ENCODE measurements around the gene ZFYVE1. TPM values are rescaled to one million over a fixed set of nuclear protein-coding genes. Genes with fewer than 3 reads are reported as not detected.

The ZFYVE1 gene
- total RNA-seq, 1 experiment from 2014 or later, result 9.1 TPM

GRCh38 chr14:72998252-72998903, 28.5 kb downstream of the ZFYVE1 start:
- no peaks in the 10 kb centered on the region for H3K36me3 ChIP-seq (ENCODE audit: insufficient read depth, low read length)
- no peak overlapping the region for H3K27ac ChIP-seq (ENCODE audit: low read length)
- no peak overlapping the region for H3K4me3 ChIP-seq (ENCODE audit: low read length)
- H3K9me2 ChIP-seq (replicated peaks; ENCODE audit: insufficient read depth, low read length), result no peaks in the 10 kb centered on the region
- no peaks in the 10 kb centered on the region for H4K20me1 ChIP-seq (ENCODE audit: insufficient read depth, low read depth, low read length)
- no peaks in the 10 kb centered on the region for H3K9me3 ChIP-seq (ENCODE audit: low read length)
- H3K79me2 ChIP-seq (ENCODE audit: low read length), result peaks cover 12% of the 10 kb centered on the region; the same call in 1 of the 2 replicates
- no peak overlapping the region for H3K9ac ChIP-seq (ENCODE audit: low read length)
- H3K4me1 ChIP-seq (ENCODE audit: low read length), result peaks cover 5% of the 10 kb centered on the region; the same call in 1 of the 2 replicates
- H3K27me3 ChIP-seq (ENCODE audit: low read length), result no peaks in the 10 kb centered on the region
- H3K4me2 ChIP-seq (ENCODE audit: low read depth, low read length, poor library complexity, severe bottlenecking), result no peak overlapping the region
- DNase-seq, result no peak
- no peak overlapping the region for H2AFZ ChIP-seq (ENCODE audit: low read length)

GRCh38 chr14:72996916-72997315, 30.0 kb downstream of the ZFYVE1 start:
- Histone ChIP-seq H3K4me1 (ENCODE audit: low read length) (0 out of 2 replicates have a peak, but pooled peaks cover under 1% of the 10 kb centered on the region), H3K4me3 (ENCODE audit: low read length) (no peak overlapping the region), H3K9me2 (replicated peaks; ENCODE audit: insufficient read depth, low read length) (no peaks in the 10 kb centered on the region), H4K20me1 (ENCODE audit: insufficient read depth, low read depth, low read length) (no peaks in the 10 kb centered on the region), H3K27ac (ENCODE audit: low read length) (no peak overlapping the region), H3K79me2 (ENCODE audit: low read length) (peaks cover 12% of the 10 kb centered on the region; the same call in 1 of the 2 replicates), H3K27me3 (ENCODE audit: low read length) (no peaks in the 10 kb centered on the region), H3K36me3 (ENCODE audit: insufficient read depth, low read length) (no peaks in the 10 kb centered on the region), H2AFZ (ENCODE audit: low read length) (no peak overlapping the region), H3K9ac (ENCODE audit: low read length) (no peak overlapping the region), H3K4me2 (ENCODE audit: low read depth, low read length, poor library complexity, severe bottlenecking) (no peak overlapping the region), H3K9me3 (ENCODE audit: low read length) (no peaks in the 10 kb centered on the region)
- DNase-seq, result no peak

DNA sequence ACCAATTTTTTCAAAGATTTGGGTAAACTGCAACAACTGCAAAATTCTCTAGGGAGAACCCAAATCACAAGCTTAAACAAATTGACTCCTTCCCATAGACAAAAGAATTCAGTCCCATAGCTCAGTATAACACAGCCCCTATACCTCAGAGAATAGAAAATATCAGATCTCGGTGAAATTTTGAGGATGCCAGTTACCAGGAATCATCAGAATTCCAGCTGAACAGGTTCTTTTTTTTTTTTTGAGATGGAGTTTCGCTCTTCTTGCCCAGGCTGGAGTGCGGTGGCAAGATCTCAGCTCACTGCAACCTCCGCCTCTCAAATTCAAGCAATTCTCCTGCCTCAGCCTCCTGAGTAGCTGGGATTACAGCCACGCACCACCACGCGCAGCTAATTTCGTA, 36.7 kb downstream of the ZFYVE1 start:
- no peak overlapping the region for H2AFZ ChIP-seq (ENCODE audit: low read length)
- no peaks in the 10 kb centered on the region for H3K9me2 ChIP-seq (replicated peaks; ENCODE audit: insufficient read depth, low read length)
- H3K4me3 ChIP-seq (ENCODE audit: low read length), result no peak overlapping the region
- H3K79me2 ChIP-seq (ENCODE audit: low read length), result no peaks in the 10 kb centered on the region
- no peak for DNase-seq
- H3K4me2 ChIP-seq (ENCODE audit: low read depth, low read length, poor library complexity, severe bottlenecking), result no peak overlapping the region
- peaks cover 4% of the 10 kb centered on the region; the same call in 1 of the 2 replicates for H3K4me1 ChIP-seq (ENCODE audit: low read length)
- H3K9me3 ChIP-seq (ENCODE audit: low read length), result no peaks in the 10 kb centered on the region
- H3K9ac ChIP-seq (ENCODE audit: low read length), result no peak overlapping the region
- H3K27ac ChIP-seq (ENCODE audit: low read length), result no peak overlapping the region
- H3K36me3 ChIP-seq (ENCODE audit: insufficient read depth, low read length), result no peaks in the 10 kb centered on the region
- no peaks in the 10 kb centered on the region for H4K20me1 ChIP-seq (ENCODE audit: insufficient read depth, low read depth, low read length)
- H3K27me3 ChIP-seq (ENCODE audit: low read length), result no peaks in the 10 kb centered on the region

GRCh38 chr14:72986857-72987256, 40.0 kb downstream of the ZFYVE1 start:
- Histone ChIP-seq H3K9ac (ENCODE audit: low read length) (no peak overlapping the region), H3K27ac (ENCODE audit: low read length) (no peak overlapping the region), H4K20me1 (ENCODE audit: insufficient read depth, low read depth, low read length) (no peaks in the 10 kb centered on the region), H3K4me3 (ENCODE audit: low read length) (no peak overlapping the region), H3K27me3 (ENCODE audit: low read length) (no peaks in the 10 kb centered on the region), H3K9me3 (ENCODE audit: low read length) (no peaks in the 10 kb centered on the region), H3K9me2 (replicated peaks; ENCODE audit: insufficient read depth, low read length) (no peaks in the 10 kb centered on the region), H3K36me3 (ENCODE audit: insufficient read depth, low read length) (peaks cover 4% of the 10 kb centered on the region; the same call in 1 of the 2 replicates), H3K79me2 (ENCODE audit: low read length) (no peaks in the 10 kb centered on the region), H3K4me2 (ENCODE audit: low read depth, low read length, poor library complexity, severe bottlenecking) (no peak overlapping the region), H2AFZ (ENCODE audit: low read length) (no peak overlapping the region), H3K4me1 (ENCODE audit: low read length) (peaks cover 4% of the 10 kb centered on the region; the same call in 1 of the 2 replicates)
- DNase-seq, result no peak

GRCh38 chr14:72986214-72986613, 40.7 kb downstream of the ZFYVE1 start:
- no peak for DNase-seq
- Histone ChIP-seq H2AFZ (ENCODE audit: low read length) (no peak overlapping the region), H3K27ac (ENCODE audit: low read length) (no peak overlapping the region), H3K4me3 (ENCODE audit: low read length) (no peak overlapping the region), H4K20me1 (ENCODE audit: insufficient read depth, low read depth, low read length) (no peaks in the 10 kb centered on the region), H3K9me3 (ENCODE audit: low read length) (no peaks in the 10 kb centered on the region), H3K4me1 (ENCODE audit: low read length) (peaks cover 4% of the 10 kb centered on the region; the same call in 1 of the 2 replicates), H3K79me2 (ENCODE audit: low read length) (no peaks in the 10 kb centered on the region), H3K36me3 (ENCODE audit: insufficient read depth, low read length) (peaks cover 4% of the 10 kb centered on the region; the same call in 1 of the 2 replicates), H3K4me2 (ENCODE audit: low read depth, low read length, poor library complexity, severe bottlenecking) (no peak overlapping the region), H3K27me3 (ENCODE audit: low read length) (no peaks in the 10 kb centered on the region), H3K9ac (ENCODE audit: low read length) (no peak overlapping the region), H3K9me2 (replicated peaks; ENCODE audit: insufficient read depth, low read length) (no peaks in the 10 kb centered on the region)

DNA sequence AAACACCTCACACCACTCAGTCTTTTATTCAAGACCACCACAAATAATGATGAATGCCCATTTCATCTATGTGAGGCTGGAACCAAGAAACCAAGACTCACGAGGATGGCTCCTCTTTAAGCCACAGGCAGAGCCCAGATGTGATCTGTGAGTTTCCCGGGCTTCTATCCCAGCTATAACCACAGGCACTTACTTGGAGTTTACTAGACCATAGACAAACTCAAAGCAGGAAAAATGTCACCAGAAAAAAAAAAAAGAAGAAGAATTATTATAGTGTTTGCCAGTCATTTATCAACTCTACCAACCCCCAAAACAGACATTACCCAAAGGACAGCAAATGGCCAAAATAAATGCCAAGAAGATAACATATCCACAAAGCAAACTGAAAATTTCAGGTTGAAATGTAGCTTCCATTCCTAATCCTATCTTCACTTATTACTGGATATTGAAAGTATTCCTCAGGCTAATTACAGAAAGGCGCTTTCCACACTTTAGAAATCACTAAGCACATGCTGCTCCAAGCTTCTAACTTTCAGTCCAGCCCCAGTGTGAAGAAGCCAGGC, 44.7 kb downstream of the ZFYVE1 start:
- Histone ChIP-seq H4K20me1 (ENCODE audit: insufficient read depth, low read depth, low read length) (no peaks in the 10 kb centered on the region), H3K27me3 (ENCODE audit: low read length) (no peaks in the 10 kb centered on the region), H2AFZ (ENCODE audit: low read length) (no peak overlapping the region), H3K4me3 (ENCODE audit: low read length) (no peak overlapping the region), H3K79me2 (ENCODE audit: low read length) (no peaks in the 10 kb centered on the region), H3K4me1 (ENCODE audit: low read length) (peaks cover 7% of the 10 kb centered on the region), H3K36me3 (ENCODE audit: insufficient read depth, low read length) (peaks cover 4% of the 10 kb centered on the region; the same call in 1 of the 2 replicates), H3K9ac (ENCODE audit: low read length) (no peak overlapping the region), H3K4me2 (ENCODE audit: low read depth, low read length, poor library complexity, severe bottlenecking) (no peak overlapping the region), H3K9me3 (ENCODE audit: low read length) (no peaks in the 10 kb centered on the region), H3K9me2 (replicated peaks; ENCODE audit: insufficient read depth, low read length) (no peaks in the 10 kb centered on the region), H3K27ac (ENCODE audit: low read length) (no peak overlapping the region)
- DNase-seq, result no peak

- Histone ChIP-seq H3K36me3 (ENCODE audit: insufficient read depth, low read length) (peaks cover 4% of the 10 kb centered on the region; the same call in 1 of the 2 replicates), H3K9me2 (replicated peaks; ENCODE audit: insufficient read depth, low read length) (no peaks in the 10 kb centered on the region), H3K9ac (ENCODE audit: low read length) (no peak overlapping the region), H3K4me3 (ENCODE audit: low read length) (no peak overlapping the region), H3K79me2 (ENCODE audit: low read length) (no peaks in the 10 kb centered on the region), H3K27me3 (ENCODE audit: low read length) (no peaks in the 10 kb centered on the region), H3K27ac (ENCODE audit: low read length) (no peak overlapping the region), H3K4me1 (ENCODE audit: low read length) (peaks cover 7% of the 10 kb centered on the region), H2AFZ (ENCODE audit: low read length) (no peak overlapping the region), H3K9me3 (ENCODE audit: low read length) (no peaks in the 10 kb centered on the region), H4K20me1 (ENCODE audit: insufficient read depth, low read depth, low read length) (no peaks in the 10 kb centered on the region), H3K4me2 (ENCODE audit: low read depth, low read length, poor library complexity, severe bottlenecking) (no peak overlapping the region)
- DNase-seq, result no peak
Measured at GRCh38 chr14:72980863-72981262, 46.0 kb downstream of the ZFYVE1 start.

DNA sequence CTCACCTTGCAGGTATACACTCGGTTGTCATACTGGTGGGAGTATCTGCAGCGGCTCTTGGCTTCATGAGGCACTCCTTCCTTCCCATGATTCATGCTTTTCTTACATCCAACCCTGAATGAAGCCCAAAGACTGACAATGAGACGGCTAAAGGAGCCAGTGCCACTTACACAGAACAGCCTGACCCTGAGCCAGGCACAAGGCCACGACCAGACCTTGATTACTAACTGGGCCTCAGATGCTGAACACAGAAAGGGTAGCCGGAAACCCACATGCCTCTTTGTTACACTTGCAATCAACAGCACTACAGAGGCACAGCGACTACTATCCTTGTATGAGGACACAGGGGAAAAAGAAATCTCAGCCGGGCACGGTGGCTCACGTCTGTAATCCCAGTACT, 48.0 kb downstream of the ZFYVE1 start:
- no peak overlapping the region for H3K4me3 ChIP-seq (ENCODE audit: low read length)
- no peaks in the 10 kb centered on the region for H4K20me1 ChIP-seq (ENCODE audit: insufficient read depth, low read depth, low read length)
- H3K9me2 ChIP-seq (replicated peaks; ENCODE audit: insufficient read depth, low read length), result no peaks in the 10 kb centered on the region
- no peaks in the 10 kb centered on the region for H3K79me2 ChIP-seq (ENCODE audit: low read length)
- DNase-seq, result no peak
- no peaks in the 10 kb centered on the region for H3K27me3 ChIP-seq (ENCODE audit: low read length)
- H3K9me3 ChIP-seq (ENCODE audit: low read length), result no peaks in the 10 kb centered on the region
- no peak overlapping the region for H2AFZ ChIP-seq (ENCODE audit: low read length)
- H3K4me2 ChIP-seq (ENCODE audit: low read depth, low read length, poor library complexity, severe bottlenecking), result no peak overlapping the region
- H3K4me1 ChIP-seq (ENCODE audit: low read length), result peaks cover 7% of the 10 kb centered on the region
- peaks cover 2% of the 10 kb centered on the region; the same call in 1 of the 2 replicates for H3K36me3 ChIP-seq (ENCODE audit: insufficient read depth, low read length)
- no peak overlapping the region for H3K9ac ChIP-seq (ENCODE audit: low read length)
- no peak overlapping the region for H3K27ac ChIP-seq (ENCODE audit: low read length)

Measured in Karpas-422 (cell line).